Measurements from ENCODE around the gene SNTA1.
"Not testable (repeated sequence)": the region's sequence is repeated elsewhere in the genome, so short reads cannot be mapped to it uniquely, and the experiment has no call there.

SNTA1 gene

DNA sequence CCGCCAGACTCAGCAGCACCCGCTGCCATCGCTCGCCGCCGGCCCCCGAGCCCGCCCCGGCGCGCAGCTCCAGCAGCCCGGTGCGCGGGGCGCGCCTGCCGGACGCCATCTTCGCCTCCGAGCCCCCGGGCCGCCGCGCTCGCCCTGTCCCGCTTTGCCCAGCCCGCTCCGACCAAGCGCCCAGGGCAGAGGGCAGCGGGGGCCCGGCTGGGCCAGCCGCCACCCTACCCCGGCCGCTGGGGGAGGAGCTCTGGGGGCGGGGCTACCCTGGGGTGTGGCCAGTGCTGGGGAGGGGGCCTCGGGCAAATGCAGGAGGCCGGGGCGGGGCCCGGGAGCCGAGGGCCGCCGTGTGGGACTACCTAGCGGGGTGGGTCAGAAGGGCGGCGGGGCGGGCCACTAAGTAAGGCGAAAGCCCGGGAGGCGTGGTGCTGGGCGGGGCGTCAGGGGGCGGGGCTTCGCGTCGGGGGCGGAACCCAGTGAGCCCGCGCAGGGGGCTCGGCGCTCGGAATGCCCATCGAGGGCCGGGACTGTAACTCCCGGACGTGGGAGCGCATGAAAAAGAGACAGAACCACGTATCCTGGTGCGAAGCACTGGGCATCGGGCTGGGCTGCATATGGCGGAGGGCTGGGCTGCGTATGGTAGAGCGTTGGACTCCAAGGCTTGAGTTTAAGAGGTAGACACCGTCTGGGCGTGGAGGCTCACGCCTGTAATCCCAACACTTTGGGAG, at the start of gene SNTA1:
SNTA1 (minus strand) TSS at position 252 of the 728 bp plus-strand sequence; CDS start at position 109, 143 bp downstream.
- DNase-seq: peak; percentile 91 to 94

- DNase-seq: no peak
Measured at GRCh38 chr20:33490934-33491656, 47.5 kb upstream of the SNTA1 start.

GRCh38 chr20:33490023-33490933, 46.7 kb upstream of the SNTA1 start, which contains the start of gene CBFA2T2:
CBFA2T2 (plus strand) TSS chr20:33490096; CDS start chr20:33490268, 172 bp downstream.
- no peak for DNase-seq

- peak; percentile 99 for DNase-seq
Measured at GRCh38 chr20:33489495-33490022, 46.0 kb upstream of the SNTA1 start.

DNA sequence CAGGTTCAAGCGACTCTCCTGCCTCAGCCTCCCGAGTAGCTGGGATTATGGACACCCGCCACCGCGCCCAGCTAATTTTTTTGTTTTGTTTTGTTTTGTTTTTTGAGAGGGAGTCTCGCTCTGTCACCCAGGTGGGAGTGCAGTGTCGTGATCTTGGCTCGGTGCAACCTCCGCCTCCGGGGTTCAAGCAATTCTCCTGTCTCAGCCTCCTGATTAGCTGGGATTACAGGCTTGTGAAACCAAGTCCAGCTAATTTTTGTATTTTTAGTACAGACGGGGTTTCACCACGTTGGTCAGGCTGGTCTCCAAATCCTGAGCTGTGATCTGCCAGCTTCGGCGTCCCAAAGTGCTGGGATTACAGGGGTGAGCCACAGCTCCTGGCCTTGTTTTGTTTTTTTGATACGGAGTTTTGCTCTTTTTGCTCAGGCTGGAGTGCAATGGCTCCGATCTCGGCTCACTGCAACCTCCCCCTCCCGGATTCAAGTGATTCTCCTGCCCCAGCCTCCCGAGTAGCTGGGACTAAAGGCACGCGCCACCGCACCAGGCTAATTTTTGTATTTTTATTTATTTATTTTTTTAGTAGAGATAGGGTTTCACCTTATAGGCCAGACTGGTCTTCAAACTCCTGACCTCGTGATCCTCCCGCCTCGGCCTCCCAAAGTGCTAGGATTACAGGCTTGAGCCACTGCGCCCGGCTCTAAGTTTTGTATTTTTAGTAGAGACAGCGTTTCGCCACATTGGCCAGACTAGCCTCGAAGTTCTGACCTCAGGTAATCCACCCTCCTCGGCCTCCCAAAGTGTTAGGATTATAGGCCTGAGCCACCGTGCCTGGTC, 45.3 kb upstream of the SNTA1 start:
- DNase-seq: not testable (repeated sequence)

DNA sequence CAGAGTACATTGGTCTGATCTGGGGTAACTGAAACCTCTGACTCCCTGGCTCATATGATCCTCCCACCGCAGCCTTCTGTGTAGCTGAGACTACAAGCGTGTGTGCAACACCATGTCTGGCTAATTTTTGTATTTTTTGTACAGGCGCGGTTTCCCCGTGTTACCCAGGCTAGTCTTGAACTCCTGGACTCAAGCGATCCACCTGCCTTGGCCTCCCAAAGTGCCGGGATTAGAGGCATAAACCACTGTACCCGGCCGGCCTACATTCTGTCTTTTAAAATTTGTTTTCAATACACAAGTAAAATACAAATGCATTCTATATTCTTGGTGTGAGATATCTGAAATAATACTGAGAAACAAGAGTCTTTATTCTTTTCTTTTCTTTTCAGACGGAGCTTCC, 44.6 kb upstream of the SNTA1 start:
- DNase-seq: no peak

DNA sequence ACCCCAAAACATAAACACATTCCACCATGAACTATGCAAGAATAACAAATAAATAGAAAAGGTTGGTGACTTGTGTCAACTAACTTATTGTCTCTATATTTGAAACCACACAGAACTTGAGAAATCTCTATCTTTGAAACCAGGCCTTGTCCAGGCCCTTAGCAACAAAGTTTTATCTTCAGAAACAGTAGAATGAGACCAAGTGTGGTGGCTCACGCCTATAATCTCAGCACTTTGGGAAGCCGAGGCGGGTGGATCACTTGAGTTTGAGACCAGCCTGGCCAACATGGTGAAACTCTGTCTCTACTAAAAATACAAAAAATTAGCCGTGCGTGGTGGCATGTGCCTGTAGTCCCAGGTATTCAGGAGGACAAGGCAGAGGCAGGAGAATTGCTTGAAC, 39.6 kb upstream of the SNTA1 start:
- not testable (repeated sequence) for DNase-seq

DNA sequence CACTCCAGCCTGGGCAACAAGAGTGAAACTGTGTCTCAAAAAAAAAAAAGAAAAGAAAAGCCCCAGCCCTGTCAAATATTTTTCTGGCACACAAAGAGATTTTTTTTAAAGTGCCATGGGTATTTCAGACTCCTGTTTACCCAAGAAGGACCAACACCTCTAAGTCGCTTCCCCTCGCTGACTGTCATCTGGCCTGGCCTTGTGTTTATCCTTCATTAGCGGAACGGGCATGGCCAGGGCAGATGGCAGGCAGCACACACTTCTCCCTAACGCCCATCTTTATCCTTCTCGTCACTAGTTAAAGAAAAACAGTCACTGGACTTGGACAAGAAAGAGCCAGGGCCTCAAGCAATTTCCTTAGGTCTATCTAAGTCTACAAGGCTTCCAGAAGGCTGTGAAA, 39.0 kb upstream of the SNTA1 start:
- no peak for DNase-seq

DNA sequence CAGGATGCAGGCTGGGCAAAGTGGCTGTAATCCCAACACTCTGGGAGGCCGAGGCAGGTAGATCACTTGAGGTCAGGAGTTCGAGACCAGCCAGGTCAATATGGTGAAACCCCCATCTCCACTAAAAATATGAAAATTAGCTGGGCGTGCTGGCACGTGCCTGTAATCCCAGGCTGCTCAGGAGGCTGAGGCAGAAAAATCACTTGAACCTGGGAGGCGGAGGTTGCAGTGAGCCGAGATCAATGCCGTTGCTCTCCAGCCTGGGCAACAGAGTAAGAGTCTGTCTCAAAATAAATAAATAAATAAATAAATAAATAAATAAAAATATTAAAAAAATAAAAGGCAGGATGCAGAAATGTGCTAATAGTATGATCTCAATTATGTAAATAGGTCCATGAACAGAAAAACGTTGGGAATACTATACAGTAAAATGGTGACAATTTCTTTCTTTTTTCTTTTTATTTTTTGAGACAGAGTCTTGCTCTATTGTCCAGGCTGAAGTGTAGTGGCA, 37.9 kb upstream of the SNTA1 start:
- no peak for DNase-seq

DNA sequence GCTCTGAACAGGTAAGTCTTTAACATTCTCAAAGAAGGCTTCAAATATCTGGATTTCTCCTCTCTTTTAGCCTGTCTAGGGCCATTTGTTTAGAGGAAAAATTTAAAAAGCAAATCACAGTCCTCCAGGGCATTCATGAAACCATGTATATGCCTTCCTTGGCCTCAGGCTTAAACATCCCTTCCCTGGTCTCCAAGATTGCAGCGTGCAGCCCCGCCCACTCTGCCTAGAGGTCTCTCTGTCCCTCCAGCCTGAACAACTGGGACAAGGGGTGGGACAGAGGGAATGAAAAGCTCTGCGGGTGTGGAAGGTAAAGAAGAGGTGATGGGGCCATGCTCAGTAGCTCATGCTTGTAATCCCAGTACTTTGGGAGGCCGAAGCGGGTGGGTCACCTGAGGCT, 36.5 kb upstream of the SNTA1 start:
- DNase-seq: no peak

DNA sequence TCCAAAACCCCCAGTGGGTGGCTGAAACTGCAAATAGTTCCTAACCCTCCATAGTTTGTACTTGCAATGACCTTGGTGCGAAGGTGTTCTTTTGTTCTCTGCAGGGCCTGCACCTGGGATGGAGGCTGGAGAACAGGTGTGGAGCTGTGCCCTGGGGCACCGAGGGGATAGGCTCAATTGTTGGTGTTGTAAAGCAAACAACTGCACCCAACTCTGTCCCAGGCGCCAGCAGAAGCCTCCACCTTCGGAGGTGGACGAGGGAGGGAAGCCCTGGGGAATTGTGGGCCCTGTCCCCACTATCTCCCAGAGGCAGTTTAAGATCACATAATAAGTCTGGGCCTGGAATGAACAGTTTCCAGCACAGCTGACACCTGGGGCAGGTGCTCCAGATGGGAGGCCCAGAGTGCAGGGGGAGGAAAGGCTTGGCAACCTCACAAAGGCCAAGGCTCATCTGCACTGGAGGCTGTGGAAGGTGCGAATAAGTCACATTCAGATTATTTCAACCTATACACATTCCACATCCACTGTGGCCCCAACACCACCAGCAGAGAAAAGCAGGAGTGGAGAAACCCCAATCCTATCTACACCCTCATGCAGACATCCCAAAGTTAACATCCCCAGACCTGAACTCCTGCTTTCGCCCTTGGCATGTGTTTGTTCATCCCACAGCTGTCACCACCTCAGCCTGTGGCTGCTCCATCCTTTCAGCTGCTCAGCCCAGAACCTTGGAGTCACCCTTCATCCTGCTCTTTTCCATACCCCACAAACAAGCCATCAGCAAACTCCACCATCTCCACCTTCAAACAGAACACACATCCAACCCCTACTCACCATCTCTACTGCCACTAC, 34.0 kb upstream of the SNTA1 start:
- DNase-seq: no peak

DNA sequence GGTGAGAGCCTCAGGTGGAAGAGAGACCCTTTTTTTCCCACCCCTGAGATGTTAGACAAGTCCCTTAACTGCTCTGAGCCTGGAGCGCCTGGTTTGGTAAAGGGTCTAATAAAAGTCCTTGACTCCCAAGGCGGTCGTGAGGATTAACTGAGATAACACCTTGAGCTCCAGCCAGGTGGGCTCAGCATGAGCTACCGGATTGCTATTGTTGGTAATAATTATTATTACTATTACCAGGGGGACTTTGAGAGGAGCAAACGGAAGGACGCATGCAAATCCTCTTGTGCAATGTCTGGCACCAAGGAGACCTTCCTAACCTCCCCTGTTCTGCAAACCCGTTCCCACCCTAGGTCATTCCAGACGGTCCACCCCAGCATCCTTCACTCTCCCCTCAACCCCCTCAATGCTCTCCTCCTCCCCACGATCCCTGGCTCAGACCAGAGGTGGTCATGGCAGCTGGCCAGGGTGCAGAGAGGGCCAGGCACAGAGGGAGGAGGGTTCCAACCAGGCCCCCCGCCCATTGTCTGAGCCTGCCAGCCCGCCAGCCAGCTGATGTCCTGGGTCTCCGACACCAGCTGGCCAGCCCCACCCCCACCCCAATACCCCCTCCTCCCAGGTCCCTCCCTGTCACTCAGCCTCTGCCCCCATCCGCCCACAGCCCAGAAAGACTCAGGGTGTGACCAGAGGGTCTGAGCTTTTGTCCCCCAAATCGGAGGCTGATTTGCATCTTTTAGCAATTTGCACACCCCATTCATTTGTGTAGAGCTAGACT, 32.0 kb upstream of the SNTA1 start:
- no peak for DNase-seq

GRCh38 chr20:33474963-33475362, 31.4 kb upstream of the SNTA1 start:
- no peak for DNase-seq

DNA sequence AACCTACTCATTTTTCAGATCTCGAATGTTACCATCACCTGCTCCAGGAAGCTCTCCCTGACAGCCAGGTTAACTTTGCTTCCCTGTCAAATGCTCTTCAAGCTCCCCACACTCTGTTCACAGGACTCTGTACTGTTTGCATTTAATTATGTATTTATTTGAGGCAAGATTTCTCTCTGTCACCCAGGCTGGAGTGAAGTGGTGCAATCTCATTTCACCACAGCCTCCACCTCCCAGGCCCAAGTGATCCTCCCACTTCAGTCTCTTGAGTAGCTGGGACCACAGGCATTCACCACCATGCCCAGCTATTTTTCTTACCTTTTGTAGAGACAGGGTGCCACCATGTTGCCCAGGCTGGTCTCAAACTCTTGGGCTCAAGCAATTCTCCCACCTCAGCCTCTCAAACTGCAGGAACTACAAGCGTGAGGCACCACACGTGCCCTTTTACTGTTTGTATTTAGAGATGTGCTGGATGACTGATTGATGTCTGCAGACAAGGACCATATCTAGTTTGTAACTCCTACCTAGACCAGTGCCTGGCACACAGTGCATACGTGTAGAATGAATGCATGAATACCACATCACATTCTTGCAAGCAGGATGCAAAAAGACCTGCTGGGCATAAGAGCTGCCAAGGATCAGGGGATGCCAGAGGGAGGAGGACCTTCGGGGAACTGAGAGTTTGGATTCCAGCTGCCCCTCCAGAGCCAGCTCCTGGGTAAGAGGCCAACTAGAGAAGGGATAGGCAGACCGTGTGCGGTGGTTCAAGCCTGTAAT, 30.7 kb upstream of the SNTA1 start:
- no peak for DNase-seq

DNA sequence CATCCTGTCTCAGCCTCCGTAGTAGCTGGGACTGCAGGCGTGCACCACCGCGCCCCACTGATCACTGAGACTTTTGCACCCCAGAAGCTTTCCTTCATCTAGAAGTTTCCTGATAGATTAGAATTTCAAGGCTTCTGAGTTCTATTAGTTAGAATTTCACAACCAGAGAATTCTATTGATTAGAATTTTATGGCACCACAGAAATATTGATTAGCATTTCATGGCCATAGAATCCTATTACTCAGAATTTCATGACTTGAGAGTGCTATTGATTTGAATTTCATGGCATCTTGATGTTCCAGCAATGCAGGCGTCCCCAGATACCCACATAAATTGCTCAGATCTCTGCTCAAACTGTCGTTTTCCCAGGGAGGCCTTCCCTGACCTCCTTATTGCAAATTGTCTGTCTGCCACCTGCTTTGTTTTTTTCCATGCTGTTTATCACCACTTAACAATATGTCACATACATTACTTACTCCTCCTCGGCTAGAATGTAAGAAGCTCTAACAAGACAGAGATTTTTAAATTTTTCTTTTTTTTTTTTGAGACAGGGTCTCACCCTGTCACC, 29.4 kb upstream of the SNTA1 start:
- DNase-seq: no peak

- DNase-seq: no peak
Measured at GRCh38 chr20:33470866-33471265, 27.3 kb upstream of the SNTA1 start.

DNA sequence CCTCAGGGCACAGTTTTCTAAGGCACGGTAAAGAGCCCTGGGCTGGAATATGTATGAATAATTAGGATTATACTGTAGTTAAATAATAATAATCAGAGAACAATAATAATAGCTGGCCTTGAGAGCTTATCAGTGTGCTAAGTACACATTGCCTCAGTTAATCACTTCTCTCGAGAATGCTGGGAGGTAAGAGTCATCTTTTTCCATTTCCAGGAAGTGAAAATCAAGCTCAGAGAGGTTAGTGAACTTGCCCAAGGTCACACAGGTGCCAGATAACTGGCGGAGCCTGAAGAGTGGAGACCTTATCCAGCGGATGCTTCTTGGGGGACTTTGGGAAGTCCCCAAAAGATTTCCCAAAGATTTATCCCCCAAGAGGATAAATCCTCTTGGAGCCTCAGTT, 26.9 kb upstream of the SNTA1 start:
- DNase-seq: no peak

GRCh38 chr20:33466303-33466646, 22.7 kb upstream of the SNTA1 start:
- DNase-seq: no peak

All from CD4-positive, alpha-beta T cell treated with Interferon alpha-2 for 1 hour (primary cell).